ENCODE measurements around the gene C19orf47.
"Not testable (repeated sequence)": the region's sequence is repeated elsewhere in the genome, so short reads cannot be mapped to it uniquely, and the experiment has no call there.

Gene C19orf47

GRCh38 chr19:40374084-40374483, 25.9 kb upstream of the C19orf47 start:
- DNase-seq: no peak

- no peak for DNase-seq
Observed at GRCh38 chr19:40371802-40372122, 23.6 kb upstream of the C19orf47 start.

- no peak for DNase-seq
Observed at GRCh38 chr19:40370997-40371801, 23.0 kb upstream of the C19orf47 start.

- not testable (repeated sequence) for DNase-seq
Observed at GRCh38 chr19:40370253-40370652, 22.1 kb upstream of the C19orf47 start.

GRCh38 chr19:40369797-40370196, 21.6 kb upstream of the C19orf47 start:
- no peak for DNase-seq

GRCh38 chr19:40367577-40368434, 19.6 kb upstream of the C19orf47 start:
- DNase-seq: no peak

- no peak for DNase-seq
Observed at GRCh38 chr19:40366697-40367561, 18.7 kb upstream of the C19orf47 start.

GRCh38 chr19:40365613-40366401, 17.6 kb upstream of the C19orf47 start:
- DNase-seq: no peak

- DNase-seq: no peak
Observed at GRCh38 chr19:40365010-40365409, 16.8 kb upstream of the C19orf47 start.

GRCh38 chr19:40363069-40363468, 14.9 kb upstream of the C19orf47 start:
- no peak for DNase-seq

- no peak for DNase-seq
Observed at GRCh38 chr19:40362160-40362559, 14.0 kb upstream of the C19orf47 start.

GRCh38 chr19:40360708-40361241, 12.6 kb upstream of the C19orf47 start:
- no peak for DNase-seq

- no peak for DNase-seq
Observed at GRCh38 chr19:40360020-40360707, 12.0 kb upstream of the C19orf47 start.

GRCh38 chr19:40358773-40359172, 10.6 kb upstream of the C19orf47 start:
- DNase-seq: no peak

GRCh38 chr19:40357640-40358039, 9.4 kb upstream of the C19orf47 start:
- DNase-seq: no peak

GRCh38 chr19:40356681-40357595, 8.7 kb upstream of the C19orf47 start:
- DNase-seq: no peak

- DNase-seq: no peak
Observed at GRCh38 chr19:40355975-40356680, 7.9 kb upstream of the C19orf47 start.

GRCh38 chr19:40348961-40349507, 837 bp upstream of the C19orf47 start:
- DNase-seq: peak; percentile 34

GRCh38 chr19:40344422-40344821, 3.8 kb downstream of the C19orf47 start:
- DNase-seq: no peak
